H9 (cell line): ENCODE results near the gene WNT7B. TPM values are rescaled to one million over a fixed set of nuclear protein-coding genes. Genes with fewer than 3 reads are reported as not detected.
A peak's percentile ranks its signal among the peaks of the same experiment; 100 is the strongest.

ENCODE experiments used
- DNase-seq: peaks from one replicate; pipeline ENCODE4 v3.0.0-alpha.2; 2017
- H2AFZ ChIP-seq: one replicate; pipeline ENCODE4 v1.6.1; 2013; ENCODE audit warnings: mild to moderate bottlenecking, low read length, control low read depth, moderate library complexity
- H2AK5ac ChIP-seq: 2 replicates; pipeline ENCODE4 v1.6.1; 2013; ENCODE audit warnings: low read length, control low read depth, mixed read lengths; ENCODE audit not compliant: insufficient read length
- H2BK120ac ChIP-seq: one replicate; pipeline ENCODE4 v1.6.1; 2013; ENCODE audit warnings: low read depth, mild to moderate bottlenecking, low read length, control low read depth, inconsistent platforms; ENCODE audit not compliant: poor library complexity, severe bottlenecking
- H2BK12ac ChIP-seq: 2 replicates; pipeline ENCODE4 v1.6.1; 2013; ENCODE audit warnings: low read length, control low read depth, mixed read lengths, low read depth; ENCODE audit not compliant: insufficient read length
- H2BK15ac ChIP-seq: 2 replicates; pipeline ENCODE4 v1.6.1; 2013; ENCODE audit warnings: low read depth, low read length, control low read depth
- H2BK20ac ChIP-seq: one replicate; pipeline ENCODE4 v1.6.1; 2013; ENCODE audit warnings: low read depth, mild to moderate bottlenecking, low read length, control low read depth, inconsistent platforms; ENCODE audit not compliant: poor library complexity, severe bottlenecking
- H2BK5ac ChIP-seq: 2 replicates; pipeline ENCODE4 v1.6.1; 2013; ENCODE audit warnings: low read length, control low read depth, mixed read lengths; ENCODE audit not compliant: insufficient read length
- H3K14ac ChIP-seq: 2 replicates; pipeline ENCODE4 v1.6.1; 2013; ENCODE audit warnings: low read length, control low read depth; ENCODE audit not compliant: insufficient read depth
- H3K18ac ChIP-seq: 2 replicates; pipeline ENCODE4 v1.6.1; 2013; ENCODE audit warnings: low read depth, mild to moderate bottlenecking, mixed read lengths, low read length, control low read depth; ENCODE audit not compliant: insufficient read length
- H3K23ac ChIP-seq: 2 replicates; pipeline ENCODE4 v1.6.1; 2013; ENCODE audit warnings: low read length, control low read depth, mixed read lengths, low read depth; ENCODE audit not compliant: insufficient read length
- H3K23me2 ChIP-seq: 2 replicates; pipeline ENCODE4 v1.6.1; 2013; ENCODE audit warnings: low read depth, mild to moderate bottlenecking, mixed read lengths, low read length, control low read depth; ENCODE audit not compliant: insufficient read length, poor library complexity, severe bottlenecking
- H3K27ac ChIP-seq: 2 replicates; pipeline ENCODE4 v1.5.1; 2013; ENCODE audit warnings: low read length, control low read depth, mixed read lengths, low read depth; ENCODE audit not compliant: insufficient read length
- H3K27me3 ChIP-seq: 2 replicates; pipeline ENCODE4 v1.6.1; 2013; ENCODE audit warnings: low read length, control low read depth, inconsistent platforms; ENCODE audit not compliant: insufficient read depth
- H3K4ac ChIP-seq: 2 replicates; pipeline ENCODE4 v1.6.1; 2013; ENCODE audit warnings: low read depth, mild to moderate bottlenecking, control low read depth, inconsistent platforms, low read length, moderate library complexity
- H3K4me1 ChIP-seq: 2 replicates; pipeline ENCODE4 v1.6.1; 2013; ENCODE audit warnings: low read length, control low read depth, inconsistent platforms; ENCODE audit not compliant: insufficient read depth
- H3K4me2 ChIP-seq: 2 replicates; pipeline ENCODE4 v1.6.1; 2013; ENCODE audit warnings: low read length, control low read depth, mixed read lengths; ENCODE audit not compliant: insufficient read length, insufficient read depth
- H3K56ac ChIP-seq: 2 replicates; pipeline ENCODE4 v1.6.1; 2013; ENCODE audit warnings: low read depth, mild to moderate bottlenecking, mixed read lengths, low read length, control low read depth; ENCODE audit not compliant: insufficient read length
- H3K79me1 ChIP-seq: 2 replicates; pipeline ENCODE4 v1.6.1; 2013; ENCODE audit warnings: low read depth, mild to moderate bottlenecking, moderate library complexity, low read length, control low read depth, inconsistent platforms; ENCODE audit not compliant: insufficient read depth, poor library complexity, severe bottlenecking
- H3K79me2 ChIP-seq: 2 replicates; pipeline ENCODE4 v1.6.1; 2013; ENCODE audit warnings: low read length, control low read depth, inconsistent platforms; ENCODE audit not compliant: insufficient read depth
- H3K9ac ChIP-seq: 2 replicates; pipeline ENCODE4 v1.6.1; 2013; ENCODE audit warnings: low read length, control low read depth, mixed read lengths; ENCODE audit not compliant: insufficient read length; ENCODE audit errors: extremely low read depth
- H3K9me3 ChIP-seq: one replicate; pipeline ENCODE4 v1.6.1; 2013; ENCODE audit warnings: low read depth, low read length, inconsistent platforms; ENCODE audit not compliant: control insufficient read depth
- H3T11ph ChIP-seq: one replicate; pipeline ENCODE4 v1.6.1; 2013; ENCODE audit warnings: mild to moderate bottlenecking, low read length, control low read depth, inconsistent platforms
- H4K20me1 ChIP-seq: one replicate; pipeline ENCODE4 v1.6.1; 2013; ENCODE audit not compliant: control insufficient read depth, insufficient read length, insufficient read depth
- H4K5ac ChIP-seq: 2 replicates; pipeline ENCODE4 v1.6.1; 2013; ENCODE audit warnings: low read depth, mild to moderate bottlenecking, mixed read lengths, low read length, control low read depth; ENCODE audit not compliant: insufficient read length
- H4K8ac ChIP-seq: replicated peaks from 2 replicates; pipeline ENCODE4 v1.6.1; 2013; ENCODE audit warnings: low read length, control low read depth, mixed read lengths, low read depth; ENCODE audit not compliant: insufficient read length
- H4K91ac ChIP-seq: 2 replicates; pipeline ENCODE4 v1.6.1; 2013; ENCODE audit warnings: low read depth, mild to moderate bottlenecking, moderate library complexity, mixed read lengths, low read length, control low read depth; ENCODE audit not compliant: insufficient read length
- H3K27ac Mint-ChIP-seq, 3 experiments: 2 replicates in 2 of 3; 3 replicates in 1 of 3; pipeline ENCODE4 v1.8.0; 2020 to 2021; ENCODE audit warnings: mixed read lengths in 3 of 3, mild to moderate bottlenecking in 1 of 3, moderate library complexity in 1 of 3
- H3K27me3 Mint-ChIP-seq: 2 replicates; pipeline ENCODE4 v1.8.0; 2021; ENCODE audit warnings: low read depth, mild to moderate bottlenecking, moderate library complexity, mixed read lengths
- H3K36me3 Mint-ChIP-seq, 3 experiments: 2 replicates in 2 of 3; 3 replicates in 1 of 3; pipeline ENCODE4 v1.8.0; 2020 to 2021; ENCODE audit warnings: low read depth in 3 of 3, mixed read lengths in 3 of 3; ENCODE audit not compliant: insufficient read depth in 1 of 3
- H3K4me1 Mint-ChIP-seq, 2 experiments: 2 replicates each; pipeline ENCODE4 v1.8.0; 2020; ENCODE audit warnings: mixed read lengths in 2 of 2
- H3K4me3 Mint-ChIP-seq, 2 experiments: 2 replicates in 1 of 2; 3 replicates in 1 of 2; pipeline ENCODE4 v1.8.0; 2020 to 2021; ENCODE audit warnings: mild to moderate bottlenecking in 2 of 2, mixed read lengths in 2 of 2, moderate library complexity in 1 of 2
- H3K9me3 Mint-ChIP-seq, 2 experiments: 2 replicates in 1 of 2; 3 replicates in 1 of 2; pipeline ENCODE4 v1.8.0; 2020; ENCODE audit warnings: mild to moderate bottlenecking in 2 of 2, mixed read lengths in 2 of 2, moderate library complexity in 1 of 2
- CTCF ChIP-seq: fragments of 200-600 bp; sonication (generic); conservative IDR thresholded peaks from 3 replicates; pipeline ENCODE4 v1.8.0; 2021; ENCODE audit warnings: antibody characterized with exemption, mild to moderate bottlenecking
- whole genome bisulfite sequencing: extraction: QIAGEN DNeasy Blood & Tissue Kit; methylation state at CpG from one replicate; pipeline ENCODE4 v1.1.7; 2013; ENCODE audit warnings: missing lambda C conversion rate, low lambda C conversion rate, mixed read lengths; ENCODE audit not compliant: insufficient read length; ENCODE audit errors: extremely low coverage; 5-methylcytosine and 5-hydroxymethylcytosine counted together
- total RNA-seq: library from RNA; stranded (reverse); gene quantifications from 2 replicates; pipeline ENCODE4 v1.2.1, GENCODE V29; 2021

The WNT7B gene
- total RNA-seq, 1 experiment from 2014 or later, result 0.09 TPM

GRCh38 chr22:45885171-45885840 lies 91.7 kb downstream of the WNT7B start:
- no peaks in the 10 kb centered on the region for H3K9me3 ChIP-seq
- WGBS, result no CpG with 5 or more reads among the region's 16 CpGs
- no peaks in the 10 kb centered on the region; the same call in 1 of the 2 replicates for H3K27me3 Mint-ChIP-seq
- no peaks in the 10 kb centered on the region for H3K79me1 ChIP-seq
- H3K9me3 Mint-ChIP-seq, result no peaks in the 10 kb centered on the region
- DNase-seq, result peak; percentile 20
- no peak overlapping the region for H3K4me3 Mint-ChIP-seq
- no peak overlapping the region for H2BK5ac ChIP-seq
- H3K9ac ChIP-seq, result no peak overlapping the region
- no peak overlapping the region for H2BK15ac ChIP-seq
- H3K23ac ChIP-seq, result no peak overlapping the region
- H3K4me1 Mint-ChIP-seq, result peaks cover 0 to 9% of the 10 kb centered on the region in 2 experiments; a peak in 2 of 4 replicates
- H3K56ac ChIP-seq, result no peak overlapping the region
- H3T11ph ChIP-seq, result no peak overlapping the region
- no peak overlapping the region for H3K4ac ChIP-seq
- no peak overlapping the region for H3K14ac ChIP-seq
- H3K27ac Mint-ChIP-seq, result no peak overlapping the region
- no peak overlapping the region for H2BK120ac ChIP-seq
- no peak overlapping the region for H2AK5ac ChIP-seq
- H3K4me2 ChIP-seq, result no peak overlapping the region
- H3K27ac ChIP-seq, result no peak overlapping the region
- H3K18ac ChIP-seq, result no peak overlapping the region
- no peaks in the 10 kb centered on the region for H4K20me1 ChIP-seq
- TF ChIP-seq CTCF, result no peak
- no peak overlapping the region for H2AFZ ChIP-seq
- no peak overlapping the region for H4K91ac ChIP-seq
- no peak overlapping the region for H2BK12ac ChIP-seq
- H4K5ac ChIP-seq, result no peak overlapping the region
- H3K27me3 ChIP-seq, result peaks cover 3% of the 10 kb centered on the region; the same call in 1 of the 2 replicates
- no peaks in the 10 kb centered on the region for H3K79me2 ChIP-seq
- H3K4me1 ChIP-seq, result no peaks in the 10 kb centered on the region
- H2BK20ac ChIP-seq, result no peak overlapping the region
- H3K23me2 ChIP-seq, result no peaks in the 10 kb centered on the region
- no peak overlapping the region for H4K8ac ChIP-seq
- no peaks in the 10 kb centered on the region for H3K36me3 Mint-ChIP-seq
